NT2/D1 (cell line): ENCODE results near the gene GPR17.
A peak's percentile ranks its signal among the peaks of the same experiment; 100 is the strongest.

ENCODE experiments used
- DNase-seq: peaks from one replicate; pipeline ENCODE4 v3.0.0-alpha.2; 2011; ENCODE audit warnings: low read depth, low spot score
- H3K27me3 ChIP-seq: 2 replicates; pipeline ENCODE4 v1.6.0; 2011; ENCODE audit warnings: mild to moderate bottlenecking; ENCODE audit not compliant: insufficient read length, insufficient read depth
- H3K36me3 ChIP-seq: 2 replicates; pipeline ENCODE4 v1.6.1; 2011; ENCODE audit warnings: mild to moderate bottlenecking, low read length, mixed read lengths; ENCODE audit not compliant: insufficient read depth, insufficient read length
- H3K4me1 ChIP-seq: 2 replicates; pipeline ENCODE4 v1.5.1; 2011; ENCODE audit not compliant: insufficient read depth, insufficient read length
- H3K4me3 ChIP-seq: 2 replicates; pipeline ENCODE4 v1.5.1; 2011; ENCODE audit warnings: low read depth; ENCODE audit not compliant: insufficient read length
- H3K9ac ChIP-seq: 2 replicates; pipeline ENCODE4 v1.6.0; 2011; ENCODE audit warnings: low read depth; ENCODE audit not compliant: insufficient read length
- H3K9me3 ChIP-seq: 2 replicates; pipeline ENCODE4 v1.5.1; 2011; ENCODE audit warnings: mild to moderate bottlenecking, low read length; ENCODE audit not compliant: insufficient read depth
- SUZ12 ChIP-seq: IDR thresholded peaks from 2 replicates; pipeline ENCODE4 v1.6.1; 2011; ENCODE audit not compliant: insufficient read length, insufficient read depth; ENCODE audit errors: extremely low read depth
- YY1 ChIP-seq: IDR thresholded peaks from 2 replicates; pipeline ENCODE4 v1.6.1; 2011; ENCODE audit not compliant: insufficient read length, insufficient read depth
- ZNF274 ChIP-seq: IDR thresholded peaks from 2 replicates; pipeline ENCODE4 v1.6.1; 2011; ENCODE audit warnings: mild to moderate bottlenecking, low read depth, low read length

Gene GPR17

DNA sequence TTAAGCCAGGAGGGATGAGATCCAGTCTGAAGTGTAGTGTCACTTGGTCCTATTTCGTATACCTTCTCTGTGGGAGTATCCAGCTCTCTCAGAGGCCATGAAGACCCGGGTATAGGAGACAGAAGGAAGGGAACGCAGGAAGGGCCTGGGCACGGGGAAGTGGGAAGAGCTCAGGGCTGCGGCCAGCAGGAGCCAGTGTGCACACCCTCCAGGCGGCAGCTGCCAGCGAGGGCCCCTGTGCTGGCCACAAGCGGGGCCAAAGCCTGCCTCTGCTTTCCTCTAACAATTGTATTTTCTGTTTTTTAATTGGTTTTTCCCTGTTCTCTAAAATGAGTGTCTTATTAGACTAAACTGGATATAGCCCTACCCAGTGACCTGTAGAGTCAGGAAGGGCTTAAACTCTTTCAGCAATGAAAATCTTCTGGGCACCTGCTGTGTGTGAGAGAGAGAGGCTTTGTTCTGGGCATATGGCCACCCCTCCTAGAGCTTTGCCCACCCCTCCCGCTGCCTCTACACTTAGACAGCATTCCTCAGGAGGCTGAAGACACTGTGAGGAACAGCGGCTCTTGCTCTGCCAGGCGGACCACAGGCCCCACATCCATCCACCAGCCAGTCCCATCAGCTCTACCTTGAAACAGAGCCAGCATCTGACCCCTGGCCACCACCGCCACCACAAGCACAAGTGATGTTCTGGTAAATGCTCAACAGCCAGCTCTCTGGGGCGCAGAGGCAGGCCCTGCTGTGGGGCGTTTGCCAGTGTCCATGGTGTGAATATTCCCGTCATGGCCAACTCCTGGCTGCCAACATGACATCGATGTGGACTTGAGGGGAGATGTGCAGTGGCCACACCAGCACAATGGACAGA lies 9.5 kb downstream of the GPR17 start:
- Histone ChIP-seq H3K27me3 (no peaks in the 10 kb centered on the region), H3K9me3 (no peaks in the 10 kb centered on the region; the same call in 1 of the 2 replicates), H3K9ac (no peak overlapping the region), H3K4me3 (no peak overlapping the region), H3K4me1 (peaks cover 13% of the 10 kb centered on the region), H3K36me3 (peaks cover 33% of the 10 kb centered on the region)
- DNase-seq: no peak
- TF ChIP-seq ZNF274: no peak
- TF ChIP-seq SUZ12: no peak
- no peak for TF ChIP-seq YY1

DNA sequence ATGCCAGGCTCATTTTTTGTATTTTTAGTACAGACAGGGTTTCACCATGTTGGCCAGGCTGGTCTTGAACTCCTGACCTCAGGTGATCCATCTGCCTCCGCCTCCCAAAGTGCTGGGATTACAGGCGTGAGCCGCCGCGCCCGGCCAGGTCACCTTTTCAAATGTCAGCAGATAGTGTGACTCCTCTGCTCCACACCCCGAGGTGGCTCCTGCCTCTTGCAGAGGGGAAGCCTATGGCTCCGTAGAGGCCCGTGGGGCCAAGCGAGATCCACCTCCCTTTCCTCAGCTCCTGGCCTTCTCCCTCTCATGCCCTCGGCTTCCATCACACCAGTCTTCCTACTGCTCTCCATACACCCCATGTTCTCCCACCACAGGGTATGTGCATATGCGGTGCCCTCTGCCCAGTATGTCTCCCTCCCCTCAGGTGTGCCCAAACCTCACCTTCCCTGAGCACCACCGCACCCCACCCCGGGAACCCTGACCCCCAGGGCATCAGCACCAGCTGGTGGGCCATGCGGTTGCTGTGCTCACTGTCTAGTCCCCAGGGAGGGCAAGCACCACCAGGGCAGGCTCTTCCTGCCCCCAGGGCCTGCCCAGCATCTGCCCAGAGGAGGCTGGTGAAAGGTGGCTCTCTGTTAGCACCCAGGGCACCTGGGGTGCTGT lies 10.7 kb downstream of the GPR17 start:
- Histone ChIP-seq H3K9ac (no peak overlapping the region), H3K9me3 (no peaks in the 10 kb centered on the region; the same call in 1 of the 2 replicates)
- no peak for TF ChIP-seq SUZ12
- TF ChIP-seq ZNF274: no peak
- TF ChIP-seq YY1: no peak

DNA sequence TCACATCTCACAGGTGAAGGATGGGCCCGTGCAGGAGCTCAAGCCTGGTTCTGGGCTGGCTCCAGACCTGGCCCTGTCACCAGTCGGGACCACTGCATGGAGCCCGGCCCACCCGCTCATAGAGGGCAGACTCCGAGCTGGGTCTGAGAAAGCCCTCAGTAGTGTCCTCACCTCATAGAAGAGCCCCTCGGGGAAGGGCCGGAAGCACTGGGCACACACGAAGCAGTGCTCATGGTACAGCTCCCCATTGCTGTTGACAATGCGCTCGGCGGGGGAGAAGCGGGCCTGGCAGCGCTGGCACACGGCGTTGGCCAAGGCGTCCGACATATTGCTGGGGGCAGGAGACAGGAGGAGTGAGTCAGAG lies 11.3 kb downstream of the GPR17 start:
- H3K9me3 ChIP-seq: no peaks in the 10 kb centered on the region; the same call in 1 of the 2 replicates
- H3K9ac ChIP-seq: no peak overlapping the region
- peaks cover 31% of the 10 kb centered on the region for H3K36me3 ChIP-seq
- TF ChIP-seq ZNF274: no peak
- no peak for TF ChIP-seq YY1
- TF ChIP-seq SUZ12: no peak
- H3K4me1 ChIP-seq: peaks cover 16% of the 10 kb centered on the region
- DNase-seq: no peak
- H3K4me3 ChIP-seq: no peak overlapping the region
- H3K27me3 ChIP-seq: no peaks in the 10 kb centered on the region

More for the DNA sequence above, 10.7 kb downstream of the GPR17 start:
- peaks cover 13% of the 10 kb centered on the region for H3K4me1 ChIP-seq
- no peak for DNase-seq
- peaks cover 31% of the 10 kb centered on the region for H3K36me3 ChIP-seq
- H3K27me3 ChIP-seq: no peaks in the 10 kb centered on the region
- H3K4me3 ChIP-seq: no peak overlapping the region

DNA sequence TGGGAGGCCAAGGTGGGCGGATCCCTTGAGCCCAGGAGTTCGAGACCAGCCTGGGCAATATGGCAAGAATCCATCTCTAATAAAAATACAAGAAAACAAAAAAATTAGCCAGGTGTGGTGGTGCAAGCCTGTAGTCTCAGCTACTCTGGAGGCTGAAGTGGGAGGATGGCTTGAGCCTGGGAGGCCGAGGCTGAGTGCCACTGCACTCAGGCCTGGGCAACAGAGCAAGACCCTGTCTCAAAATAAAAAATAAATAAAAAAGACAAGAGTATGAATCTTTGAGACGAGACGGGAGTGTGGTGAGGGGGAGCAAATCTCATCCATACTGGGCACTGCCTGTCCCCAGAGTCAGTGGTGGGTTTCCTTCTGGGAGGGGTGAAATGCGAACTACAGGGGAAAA lies 12.2 kb downstream of the GPR17 start:
- Histone ChIP-seq H3K36me3 (peaks cover 28% of the 10 kb centered on the region), H3K9ac (no peak overlapping the region), H3K27me3 (peaks cover 4% of the 10 kb centered on the region), H3K9me3 (no peaks in the 10 kb centered on the region; the same call in 1 of the 2 replicates), H3K4me1 (peaks cover 21% of the 10 kb centered on the region), H3K4me3 (no peak overlapping the region)
- TF ChIP-seq YY1 (no peak), SUZ12 (no peak), ZNF274 (no peak)
- no peak for DNase-seq

DNA sequence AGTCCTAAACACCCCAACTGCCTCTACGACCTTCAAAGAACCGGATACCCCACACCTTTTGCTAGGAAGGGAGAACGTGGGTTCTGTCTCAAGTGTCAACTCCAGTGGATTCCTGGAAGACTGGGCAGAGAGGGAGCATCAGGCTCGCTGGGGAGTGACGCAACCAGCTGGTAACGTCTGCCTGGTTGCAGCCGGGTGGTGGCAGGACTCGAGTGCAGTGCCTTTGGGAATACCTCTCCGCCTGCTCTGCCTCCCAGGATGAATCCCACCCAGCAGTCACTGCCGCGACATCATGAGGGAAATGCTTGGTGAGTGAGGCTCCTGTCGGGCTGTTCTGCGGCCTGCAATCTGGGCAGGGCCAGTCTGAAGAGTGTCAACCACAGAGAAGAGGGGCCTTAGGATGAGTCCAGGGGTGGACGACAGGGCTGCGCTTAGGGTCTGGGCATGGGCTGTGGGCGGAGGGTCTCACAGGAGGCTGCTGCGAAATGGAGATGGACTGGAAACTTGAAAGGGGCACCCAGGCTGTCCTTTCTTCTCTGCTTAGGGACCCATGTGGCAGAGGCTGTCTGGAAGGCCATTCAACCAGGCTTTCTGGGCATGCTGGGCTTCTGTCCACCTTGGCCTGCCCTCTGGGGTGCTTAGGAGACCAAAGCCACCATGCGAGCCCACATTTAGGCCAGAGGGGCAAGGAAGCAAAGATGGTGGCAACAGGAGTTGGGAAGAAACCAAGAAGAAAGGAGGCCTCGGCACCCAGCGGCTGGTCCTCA lies 12.9 kb downstream of the GPR17 start:
- H3K27me3 ChIP-seq: peaks cover 11% of the 10 kb centered on the region
- H3K9me3 ChIP-seq: no peaks in the 10 kb centered on the region; the same call in 1 of the 2 replicates
- no peak for TF ChIP-seq YY1
- no peak overlapping the region for H3K4me3 ChIP-seq
- no peak for DNase-seq
- H3K36me3 ChIP-seq: peaks cover 28% of the 10 kb centered on the region
- H3K4me1 ChIP-seq: peaks cover 26% of the 10 kb centered on the region
- peak overlapping the region; percentile 22 for H3K9ac ChIP-seq

DNA sequence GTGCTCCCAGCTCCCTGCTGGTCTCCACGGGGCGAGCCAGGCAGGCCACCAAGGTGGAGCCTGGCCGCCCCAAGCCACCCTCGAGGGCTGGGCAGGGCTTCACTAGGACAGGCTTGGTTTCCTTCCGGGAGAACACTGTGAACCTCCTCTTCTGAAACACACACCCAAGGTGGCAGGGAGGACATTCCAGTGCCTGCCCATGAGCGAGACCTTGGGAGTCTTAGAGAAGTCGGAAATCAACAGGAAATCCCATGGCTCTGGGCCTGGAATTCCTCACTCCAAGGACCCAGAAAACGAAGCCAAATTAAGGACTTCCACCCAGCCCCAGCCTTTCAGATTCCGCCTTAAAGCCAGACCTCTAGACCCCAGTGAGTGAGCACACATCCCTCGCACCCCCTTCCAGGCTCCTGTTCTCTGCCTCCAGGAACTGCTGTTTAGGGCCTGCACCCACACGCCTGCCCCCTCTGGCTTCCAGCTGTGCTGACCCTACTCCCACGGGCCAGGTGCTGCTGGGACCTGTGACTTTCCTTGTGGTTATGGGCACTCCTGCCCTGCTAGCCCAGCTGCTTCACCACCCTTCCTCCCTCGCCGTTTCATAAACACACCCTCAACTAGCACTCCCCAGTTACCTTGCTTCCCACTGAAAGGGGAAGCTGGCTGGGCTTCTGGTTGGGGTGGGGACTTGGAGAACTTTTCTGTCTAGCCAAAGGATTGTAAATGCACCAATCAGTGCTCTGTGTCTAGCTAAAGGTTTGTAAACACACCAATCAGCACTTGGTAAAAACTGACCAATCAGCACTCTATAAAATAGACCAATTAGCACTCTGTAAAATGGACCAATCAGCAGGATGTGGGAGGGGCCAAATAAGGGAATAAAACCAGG lies 13.7 kb downstream of the GPR17 start:
- Histone ChIP-seq H3K9me3 (no peaks in the 10 kb centered on the region; the same call in 1 of the 2 replicates), H3K4me3 (no peak overlapping the region), H3K36me3 (peaks cover 20% of the 10 kb centered on the region), H3K27me3 (peaks cover 18% of the 10 kb centered on the region), H3K4me1 (peaks cover 30% of the 10 kb centered on the region), H3K9ac (no peak overlapping the region)
- DNase-seq: no peak
- TF ChIP-seq YY1 (no peak), ZNF274 (no peak), SUZ12 (no peak)
